Kidney glomerular epithelial cell (primary cell): ENCODE data around the gene TMEM108.

Experiments
- DNase-seq: peaks from one replicate; lab custom pipeline; 2025; lab: John Stamatoyannopoulos, UW

Gene TMEM108

DNA sequence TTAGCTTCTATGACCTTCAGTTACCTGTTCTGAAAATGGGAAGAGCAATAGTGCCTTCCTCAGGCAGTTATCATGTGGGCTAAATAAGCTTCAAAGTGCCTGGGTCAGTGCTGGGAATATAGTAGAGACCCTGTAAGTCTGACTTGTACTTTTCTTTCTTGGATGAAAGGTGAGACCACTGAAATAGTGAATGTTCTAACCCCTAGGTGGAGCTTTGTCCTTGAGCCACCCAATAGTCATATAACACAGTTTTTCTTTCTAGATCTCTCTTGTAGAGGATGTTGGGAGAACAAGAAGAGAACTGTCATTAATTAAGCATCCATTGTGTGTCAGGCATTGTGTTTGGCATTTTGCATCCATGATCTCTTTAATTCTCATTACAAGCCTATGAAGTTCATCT, 348.7 kb downstream of the TMEM108 start:
- no peak for DNase-seq

GRCh38 chr3:133387341-133387740, 349.1 kb downstream of the TMEM108 start:
- no peak for DNase-seq

DNA sequence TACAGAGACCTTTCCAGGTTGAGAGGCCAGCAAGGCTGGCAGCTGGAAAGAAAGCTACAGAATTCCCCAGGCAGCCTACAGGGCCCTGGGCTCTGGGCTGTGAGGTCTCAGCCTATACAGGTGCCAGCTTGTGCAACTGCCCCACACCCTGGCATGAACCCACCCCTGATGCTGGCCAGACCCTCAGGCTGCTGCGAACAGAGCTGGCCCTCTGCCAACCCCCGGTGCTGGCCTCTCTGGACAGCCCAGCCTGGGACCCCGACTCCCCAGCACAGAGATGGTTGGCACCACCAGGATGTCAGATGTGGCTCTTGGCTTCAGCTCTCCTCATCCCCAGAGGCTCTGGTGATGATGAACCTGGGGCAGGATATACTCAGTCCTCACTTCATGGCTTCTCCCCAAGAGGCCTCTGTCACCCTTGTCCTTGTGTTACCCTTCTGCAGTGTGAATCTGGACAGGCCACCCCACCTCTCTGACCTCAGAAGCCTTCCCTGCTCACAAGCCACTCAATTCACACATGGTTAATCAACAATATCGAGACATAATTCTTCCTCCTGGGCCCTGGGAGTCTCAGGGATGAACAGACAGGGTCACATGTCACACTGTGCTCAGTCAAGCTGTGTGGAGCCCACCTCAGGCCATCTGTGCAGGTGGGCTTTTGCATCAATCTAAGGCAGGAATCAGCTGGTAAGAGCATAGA, 350.7 kb downstream of the TMEM108 start:
- no peak for DNase-seq

GRCh38 chr3:133390715-133391114, 352.5 kb downstream of the TMEM108 start:
- DNase-seq = no peak

DNA sequence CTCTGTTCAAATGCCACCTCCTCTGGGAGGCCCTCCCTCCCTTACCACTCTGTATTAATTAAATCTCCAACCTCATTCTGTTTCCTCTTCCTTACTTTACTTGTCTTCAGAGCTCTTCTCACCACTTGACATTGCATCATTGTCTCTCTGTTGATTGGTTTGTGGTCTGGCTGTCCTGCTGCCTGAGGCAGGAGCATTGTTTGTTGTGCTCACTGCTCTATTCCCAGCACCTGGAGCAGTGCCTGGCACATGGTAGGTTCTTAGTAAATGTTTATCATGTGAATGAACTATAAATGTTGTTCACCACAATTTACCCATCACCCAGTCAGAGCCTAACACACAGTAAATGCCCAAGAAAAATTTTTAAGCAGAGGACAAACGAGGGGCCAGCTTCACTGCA, 355.0 kb downstream of the TMEM108 start:
- DNase-seq = no peak

DNA sequence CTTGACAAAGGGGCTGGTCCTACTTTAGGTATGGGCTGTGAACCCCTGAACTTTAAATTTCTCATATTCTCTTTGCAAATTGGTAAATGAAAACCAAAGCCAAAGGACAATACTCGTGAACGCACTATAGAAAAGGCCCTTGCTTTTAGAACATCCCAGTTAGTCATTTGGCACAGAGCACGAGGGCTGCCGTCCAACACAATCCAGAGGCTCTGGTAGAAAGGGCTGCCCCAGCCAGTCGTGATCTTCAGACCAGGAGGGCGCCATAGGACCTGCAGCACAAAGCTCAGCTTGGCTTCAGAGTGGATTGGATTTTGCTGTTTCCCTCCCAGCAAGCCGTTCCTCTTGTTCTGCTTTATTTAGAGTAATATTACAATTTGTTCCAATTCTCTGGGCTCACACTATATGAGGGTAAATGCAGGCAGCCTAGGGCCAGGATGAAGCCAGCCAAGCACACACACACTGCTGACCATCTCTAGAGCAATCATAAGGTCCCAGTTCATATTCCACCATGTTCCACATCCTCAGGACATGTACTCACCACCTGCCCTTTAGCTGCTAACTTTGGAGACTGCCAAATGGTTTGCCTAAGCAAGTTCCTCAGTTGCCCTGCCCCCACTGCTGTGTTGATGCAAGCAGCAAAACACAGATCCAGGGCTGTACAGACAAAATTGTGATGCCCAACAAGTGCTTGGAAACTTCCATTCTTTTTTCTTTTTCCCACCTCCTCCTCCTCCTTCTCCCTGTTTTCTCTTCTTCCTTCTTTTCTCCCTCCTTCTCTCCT, 355.7 kb downstream of the TMEM108 start:
- DNase-seq = no peak

GRCh38 chr3:133394561-133395311, 356.5 kb downstream of the TMEM108 start:
- no peak for DNase-seq

DNA sequence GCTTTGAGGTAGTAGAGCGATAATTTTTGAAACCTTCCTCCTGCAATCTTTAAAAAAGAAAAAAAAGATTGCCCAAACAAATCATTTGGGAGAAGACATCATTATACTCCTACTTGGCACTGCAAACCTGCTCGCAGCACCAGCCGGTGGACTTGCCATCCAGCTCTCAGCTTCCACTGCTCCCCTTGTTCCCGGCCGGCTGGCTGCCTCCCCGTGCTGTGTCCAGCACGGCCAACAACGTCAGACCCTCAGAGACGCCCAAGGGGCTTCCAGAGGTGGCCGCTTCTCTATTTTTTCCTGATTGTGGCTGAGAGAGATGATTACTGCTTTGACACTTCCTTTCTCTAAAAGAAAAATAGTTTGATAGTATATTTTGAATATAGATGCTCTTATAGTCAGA, 358.7 kb downstream of the TMEM108 start:
- DNase-seq = no peak

DNA sequence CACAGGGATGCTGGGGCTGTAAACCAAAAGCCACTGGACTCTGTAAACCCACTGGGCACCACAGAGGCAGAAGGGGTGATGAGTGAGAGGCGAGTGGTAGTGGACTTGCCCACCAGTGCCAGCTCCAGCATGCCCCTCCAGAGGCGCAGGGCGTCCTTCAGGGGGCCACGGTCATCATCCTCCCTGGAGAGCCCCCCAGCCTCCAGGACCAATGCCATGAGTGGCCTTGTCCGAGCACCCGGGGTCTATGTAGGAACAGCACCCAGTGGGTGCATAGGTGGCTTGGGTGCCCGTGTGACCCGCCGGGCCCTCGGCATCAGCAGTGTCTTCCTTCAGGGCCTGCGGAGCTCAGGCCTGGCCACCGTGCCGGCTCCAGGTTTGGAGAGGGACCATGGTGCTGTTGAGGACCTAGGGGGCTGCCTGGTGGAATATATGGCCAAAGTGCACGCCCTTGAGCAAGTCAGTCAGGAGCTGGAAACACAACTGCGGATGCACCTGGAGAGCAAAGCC, 361.9 kb downstream of the TMEM108 start, which contains the start of gene BFSP2:
Gene BFSP2, plus strand, starts transcription at position 51 of the 510 bp plus-strand sequence. Its CDS starts 28 bp downstream, at position 79.
- no peak for DNase-seq

DNA sequence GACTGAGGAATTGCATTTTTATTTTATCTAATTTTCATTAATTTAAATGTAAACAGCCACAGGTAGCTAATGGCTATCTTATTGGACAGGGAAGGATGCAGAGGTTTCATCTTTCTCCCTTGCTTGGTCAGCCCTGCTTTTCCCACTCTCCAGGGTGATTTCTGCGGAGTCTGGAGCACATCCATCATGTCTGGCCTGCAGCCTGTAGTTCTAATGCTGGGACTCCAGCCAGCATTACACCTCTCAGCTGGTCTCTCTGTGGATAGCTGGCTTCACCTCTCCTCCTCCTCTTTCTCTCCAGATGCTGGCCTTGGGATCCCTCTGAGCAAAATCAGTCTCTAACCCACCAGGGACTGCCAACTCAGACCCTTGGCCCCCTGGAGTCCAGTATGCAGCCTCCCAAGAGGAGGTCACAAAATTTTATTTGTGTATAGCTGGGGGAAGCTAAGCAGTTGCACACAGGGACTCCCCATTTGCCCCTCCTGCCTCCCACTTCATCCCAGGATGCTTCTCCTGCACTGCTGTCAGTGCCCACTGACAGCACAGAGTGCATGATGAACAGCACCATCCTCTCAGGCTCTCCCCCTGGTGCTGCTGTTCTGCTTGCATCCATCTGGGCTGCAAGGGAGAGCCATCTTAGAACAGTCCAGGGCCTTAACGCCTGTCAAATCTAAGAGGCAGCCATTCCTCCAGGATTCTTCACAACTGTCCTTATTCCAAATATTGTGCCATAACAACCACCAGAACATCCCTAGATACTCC, 363.4 kb downstream of the TMEM108 start:
- DNase-seq = no peak

DNA sequence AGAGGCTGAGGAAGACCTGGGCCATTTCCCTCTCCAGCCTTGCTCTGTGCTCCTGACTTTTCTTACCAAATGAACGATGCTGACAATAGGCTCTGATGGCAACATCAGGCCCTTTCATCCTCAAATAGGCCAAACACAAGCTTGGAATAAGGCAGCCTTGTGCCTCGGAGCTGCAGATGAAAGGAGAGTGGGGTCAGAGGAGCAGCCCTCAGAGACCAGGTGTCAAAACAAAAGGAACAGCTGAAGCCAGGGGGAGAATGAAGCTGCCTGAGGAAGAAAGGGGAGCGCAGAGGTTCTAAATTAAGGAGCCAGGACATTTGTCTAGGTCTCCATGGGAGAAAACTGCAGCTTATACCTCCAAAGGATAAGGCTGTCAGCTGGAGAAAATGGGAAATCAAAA, 366.7 kb downstream of the TMEM108 start:
- no peak for DNase-seq

GRCh38 chr3:133408366-133408765, 370.2 kb downstream of the TMEM108 start:
- no peak for DNase-seq

- peak; percentile 53 for DNase-seq
Measured at GRCh38 chr3:133408961-133409360, 370.8 kb downstream of the TMEM108 start.

DNA sequence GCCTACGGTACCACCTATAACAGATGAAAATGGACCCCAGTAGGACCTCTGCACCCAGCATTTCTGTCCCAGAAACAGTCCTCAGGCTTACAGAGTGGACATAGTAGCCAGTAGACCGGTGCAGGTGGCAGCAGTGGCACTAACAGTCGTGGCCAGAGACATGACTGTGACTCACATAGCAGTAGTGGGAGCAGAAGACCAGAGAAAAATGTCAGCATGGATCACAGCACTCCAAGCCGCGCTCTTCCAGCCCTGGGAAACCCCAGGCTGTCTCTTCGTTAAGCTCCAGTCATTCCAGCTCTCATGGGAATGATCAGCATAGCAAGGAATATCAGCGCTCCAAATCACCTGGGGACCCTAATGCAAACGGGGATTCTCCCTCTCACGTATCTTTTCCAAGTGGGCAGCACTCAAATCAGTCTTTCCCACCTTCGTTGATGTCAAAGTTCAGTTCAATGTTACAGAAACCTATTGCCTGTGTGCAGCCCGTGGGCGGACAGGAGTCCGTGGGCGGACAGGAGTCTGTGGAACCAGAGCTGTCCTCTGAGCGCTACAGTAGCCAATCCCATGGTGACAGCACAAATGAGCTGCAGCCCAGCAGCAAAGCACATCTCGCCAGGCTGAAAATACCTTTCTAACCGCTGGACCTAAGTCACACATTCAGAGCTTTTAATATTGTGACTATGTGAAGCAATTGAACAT, 372.2 kb downstream of the TMEM108 start:
- DNase-seq = peak; percentile 44

DNA sequence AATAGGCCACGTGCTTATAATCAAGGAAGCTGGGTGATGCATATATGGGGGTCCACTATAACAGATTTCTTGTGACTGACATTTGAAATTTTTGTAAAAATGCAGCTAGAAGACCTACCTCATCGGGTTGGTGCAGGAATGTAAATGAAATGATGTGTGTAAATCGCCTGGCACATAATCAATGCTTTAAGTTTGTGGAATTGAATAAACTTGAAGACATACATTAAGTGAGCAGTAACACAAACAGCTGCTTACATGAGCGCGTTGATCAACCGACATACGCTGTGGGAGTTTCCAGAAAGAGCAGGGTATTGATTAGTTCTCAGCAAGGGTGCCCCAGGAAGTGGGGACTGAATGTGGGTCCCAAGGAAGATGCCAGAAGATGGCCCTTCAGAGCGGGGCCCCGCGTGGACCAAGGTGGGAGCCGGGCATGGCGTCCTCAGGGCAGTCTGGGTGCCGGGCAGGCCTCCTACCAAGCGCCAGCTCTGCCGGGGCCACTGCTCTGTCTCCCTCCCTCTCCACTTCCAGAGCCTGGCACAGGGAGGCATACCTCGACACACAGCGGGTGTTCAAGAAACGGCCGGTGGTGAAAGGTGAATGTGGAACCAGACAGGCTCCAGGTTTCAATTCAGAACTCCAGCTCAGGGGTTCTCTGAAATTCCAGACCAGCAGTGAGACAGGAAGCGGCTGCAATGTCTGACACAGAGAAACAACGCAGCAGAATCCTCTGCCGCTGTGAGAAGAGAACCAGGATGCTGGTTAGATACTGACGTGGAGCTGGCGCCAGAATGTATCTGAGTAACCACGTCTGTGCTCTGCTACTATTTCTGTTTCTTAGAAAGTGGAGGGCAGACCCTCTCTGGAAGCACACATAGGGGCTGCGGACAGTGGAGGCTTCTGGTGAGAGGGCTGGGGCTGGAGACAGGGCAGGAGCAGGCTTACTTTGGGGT, 374.3 kb downstream of the TMEM108 start:
- no peak for DNase-seq

DNA sequence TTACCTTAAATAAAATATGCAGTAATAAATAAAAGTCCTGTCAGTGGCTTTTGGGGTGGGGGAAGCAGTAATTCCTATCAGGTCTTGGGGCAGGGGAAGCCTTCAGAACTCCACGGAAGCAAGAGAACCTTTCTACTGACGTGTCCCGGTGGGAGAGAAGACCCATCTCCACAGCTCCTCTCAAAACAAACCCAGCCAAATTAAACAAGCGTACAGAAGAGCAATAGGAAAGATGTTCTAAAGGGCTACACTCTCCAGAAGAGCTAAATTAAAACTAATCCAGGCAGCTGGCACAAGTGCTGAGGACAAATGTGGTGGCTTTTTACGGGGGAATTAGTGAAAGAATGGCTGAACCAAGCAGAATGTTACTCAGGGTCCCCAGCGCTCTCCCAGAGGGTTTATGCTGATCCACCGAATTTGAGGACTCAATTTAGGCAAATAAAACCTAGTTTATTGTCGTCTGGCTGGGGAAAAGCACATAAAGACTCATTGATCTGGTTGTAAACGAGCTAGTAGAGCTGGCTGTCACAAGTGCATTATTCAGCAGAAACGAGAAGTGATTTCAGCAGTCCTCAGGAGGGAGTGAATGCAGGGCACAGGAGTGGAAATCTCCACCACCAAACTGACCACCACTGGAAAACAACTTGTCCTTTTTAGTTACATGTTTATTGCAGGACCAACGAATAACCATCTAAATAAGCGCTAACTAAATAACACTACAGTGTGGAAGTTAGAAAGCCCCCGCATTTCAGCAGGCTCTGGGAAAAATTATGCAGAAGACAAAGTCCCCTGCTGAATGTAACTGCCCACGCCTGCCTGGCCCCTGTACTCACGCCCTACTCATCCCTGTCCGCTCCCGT, 375.2 kb downstream of the TMEM108 start:
- no peak for DNase-seq

DNA sequence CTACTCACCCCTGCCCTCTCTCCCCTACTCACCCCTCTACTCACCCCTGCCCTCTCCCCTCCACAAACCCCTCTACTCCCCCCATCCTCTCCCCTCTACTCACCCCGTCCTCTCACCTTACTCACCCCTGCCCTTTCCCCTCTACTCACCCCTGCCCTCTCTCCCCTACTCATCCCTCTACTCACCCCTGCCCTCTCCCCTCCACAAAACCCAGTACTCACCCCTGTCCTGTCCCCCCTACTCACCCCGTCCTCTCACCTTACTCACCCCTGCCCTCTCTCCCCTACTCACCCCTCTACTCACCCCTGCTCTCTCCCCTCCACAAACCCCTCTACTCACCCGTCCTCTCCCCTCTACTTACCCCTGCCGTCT, 375.8 kb downstream of the TMEM108 start:
- DNase-seq = no peak

GRCh38 chr3:133418361-133418760, 380.2 kb downstream of the TMEM108 start:
- DNase-seq = no peak
